Activated CD4-positive, alpha-beta T cell treated with anti-CD3 and anti-CD28 coated beads, Interleukin-10, Interleukin-2, amounts not matched to agents 100 ng/mL and 50 ng/mL, durations not matched to agents 16 hours and 8 hours (primary cell): ENCODE data around the gene ANP32E.
A peak's percentile ranks its signal among the peaks of the same experiment; 100 is the strongest.
"Not testable (repeated sequence)": the region's sequence is repeated elsewhere in the genome, so short reads cannot be mapped to it uniquely, and the experiment has no call there.

Source experiments
- DNase-seq: peaks from one replicate; pipeline ENCODE4 v3.0.0-alpha.2; 2020

Gene ANP32E

GRCh38 chr1:150212070-150212469 is 23.8 kb downstream of the ANP32E start:
- DNase-seq: no peak

DNA sequence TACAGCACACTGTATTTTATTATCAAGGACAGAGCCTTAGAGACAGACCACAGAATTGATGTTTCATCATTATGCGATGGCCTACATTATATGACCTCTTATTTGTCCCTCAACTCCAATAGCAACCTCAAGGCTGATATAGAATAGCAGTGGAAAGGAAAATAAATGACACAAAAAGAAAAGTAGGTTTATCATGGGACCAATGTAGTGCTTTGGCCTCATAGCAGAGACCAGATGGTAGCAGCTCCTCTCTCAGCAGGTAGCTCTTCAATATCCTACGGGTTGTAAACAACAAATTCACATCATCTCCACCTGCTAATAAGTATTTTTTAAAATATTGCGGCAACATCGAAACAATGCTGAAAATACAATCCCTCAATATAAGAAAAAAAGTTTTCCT is 25.2 kb downstream of the ANP32E start:
- no peak for DNase-seq

DNA sequence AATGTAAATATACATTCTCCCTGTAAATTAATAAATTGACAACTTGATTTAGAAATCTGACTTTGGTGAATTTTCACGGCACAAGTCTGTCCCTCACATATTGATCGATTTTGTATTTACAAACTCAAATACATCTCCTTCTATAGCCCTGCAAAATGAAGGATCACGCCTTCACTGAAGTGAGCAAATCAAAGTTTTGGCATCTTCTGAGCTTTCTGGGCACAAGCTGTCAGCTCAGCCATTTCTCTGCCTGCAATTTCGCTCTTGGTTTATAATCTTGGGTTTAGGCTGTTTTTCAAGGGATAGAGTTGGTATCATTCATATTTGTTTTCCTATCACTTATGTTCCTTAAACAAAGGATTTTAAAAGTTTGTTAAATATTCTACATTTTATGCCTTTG is 25.8 kb downstream of the ANP32E start:
- no peak for DNase-seq

- DNase-seq: not testable (repeated sequence)
These were observed 27.5 kb downstream of the ANP32E start for GRCh38 chr1:150208460-150208859.

GRCh38 chr1:150207281-150207971 is 28.5 kb downstream of the ANP32E start:
- no peak for DNase-seq

DNA sequence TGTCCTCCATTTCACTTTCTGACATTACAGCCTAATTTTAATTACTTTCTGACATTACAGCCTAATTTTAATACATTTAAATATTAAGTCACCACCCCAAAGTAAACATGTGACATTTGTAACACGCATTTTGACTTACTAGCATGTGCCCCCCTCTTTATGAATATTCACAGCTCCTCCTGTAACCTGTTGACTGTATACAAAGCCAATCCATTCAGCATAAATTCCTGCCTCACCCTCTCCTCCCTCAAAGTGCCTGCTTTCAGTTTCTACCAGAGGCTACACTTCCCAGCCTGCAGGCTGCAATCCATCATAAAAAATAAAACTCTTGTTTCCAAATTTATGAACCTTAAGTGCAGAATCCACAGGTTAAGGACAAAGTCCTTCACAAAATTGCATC is 39.5 kb downstream of the ANP32E start:
- no peak for DNase-seq

- no peak for DNase-seq
These were observed 41.4 kb downstream of the ANP32E start for GRCh38 chr1:150194381-150195031.

DNA sequence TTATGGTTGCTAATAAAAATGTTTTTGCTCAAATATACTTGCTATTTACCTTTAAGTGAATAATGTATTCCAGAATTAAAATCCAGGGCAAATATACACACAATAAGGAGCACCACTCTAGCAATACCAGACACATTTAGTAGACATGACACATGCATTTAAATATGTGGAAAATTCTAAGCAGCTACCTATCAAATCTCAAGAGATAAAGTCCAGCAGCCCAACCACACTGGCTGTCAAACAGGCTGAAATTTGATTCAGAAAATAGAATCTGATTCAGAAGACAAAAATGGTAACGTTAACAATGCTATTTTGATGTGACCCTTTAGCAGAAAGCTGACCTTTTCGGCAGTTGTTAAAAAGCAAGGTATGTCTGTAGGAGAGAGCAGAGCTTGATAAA is 43.9 kb downstream of the ANP32E start:
- DNase-seq: no peak

DNA sequence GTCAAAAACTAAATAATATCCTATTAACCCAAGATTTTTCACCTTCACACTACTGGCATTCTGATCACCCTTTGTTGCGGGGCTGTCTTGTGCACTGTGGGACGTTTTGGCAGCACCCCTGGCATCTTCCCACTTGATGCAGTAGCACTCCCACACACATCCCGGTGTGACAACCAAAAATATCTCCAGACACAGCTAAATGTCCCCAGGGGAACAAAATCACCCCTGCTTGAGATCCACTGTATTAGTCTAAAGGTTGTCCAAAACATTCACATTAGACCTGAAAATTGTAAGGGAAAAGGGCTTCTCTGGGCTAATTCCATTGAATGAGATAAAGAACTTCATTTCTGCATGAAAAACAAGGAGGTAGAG is 48.4 kb downstream of the ANP32E start:
- DNase-seq: no peak

DNA sequence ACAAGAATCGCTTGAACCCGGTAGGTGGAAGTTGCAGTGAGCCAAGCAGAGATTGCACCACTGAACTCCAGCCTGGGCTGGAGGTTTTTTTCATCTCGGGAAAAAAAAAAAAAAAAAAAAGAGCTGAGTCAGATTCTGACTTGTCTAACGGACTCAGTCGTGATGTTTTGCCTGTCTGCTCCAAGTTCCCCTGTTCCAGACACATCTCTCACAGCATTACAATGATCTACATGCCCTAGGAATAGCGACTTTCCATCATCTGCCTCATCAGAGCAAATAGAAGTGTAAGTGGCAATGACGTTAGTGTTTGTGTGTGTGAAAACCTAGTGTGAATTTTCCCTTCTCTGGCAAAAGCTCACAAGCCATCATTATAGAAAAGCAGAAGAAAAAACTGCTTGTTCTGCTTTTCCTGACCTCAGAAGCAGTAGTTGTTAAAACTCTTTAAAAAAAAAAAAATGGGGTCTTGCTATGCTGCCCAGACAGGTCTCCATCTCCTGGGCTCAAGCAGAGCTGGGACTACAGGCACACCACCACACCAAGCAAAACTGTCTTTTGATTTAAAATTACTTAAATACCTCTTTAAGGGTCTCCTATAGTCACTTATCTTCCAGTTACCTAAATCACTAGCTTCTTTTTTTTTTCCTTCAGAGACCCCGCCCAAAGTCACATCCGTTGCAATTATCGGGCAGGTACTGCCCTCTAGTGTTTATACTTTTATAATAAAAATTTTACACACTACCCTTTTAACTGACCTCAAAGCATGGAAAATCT is 48.9 kb downstream of the ANP32E start:
- peak; percentile 59 for DNase-seq

DNA sequence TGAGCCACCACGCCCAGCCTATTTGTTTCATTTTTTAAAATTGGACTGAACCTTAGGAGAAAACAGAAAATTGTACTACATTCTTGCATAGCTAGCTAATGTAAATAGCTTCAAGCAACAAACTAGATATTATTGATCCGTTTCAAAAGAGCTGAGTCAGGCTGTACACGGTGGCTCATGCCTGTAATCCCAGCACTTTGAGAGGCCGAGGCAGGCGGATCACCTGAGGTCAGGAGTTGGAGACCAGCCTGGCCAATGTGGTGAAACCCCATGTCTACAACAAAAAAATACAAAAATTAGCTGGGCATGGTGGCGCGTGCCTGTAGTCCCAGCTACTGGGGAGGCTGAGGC is 49.5 kb downstream of the ANP32E start:
- not testable (repeated sequence) for DNase-seq

DNA sequence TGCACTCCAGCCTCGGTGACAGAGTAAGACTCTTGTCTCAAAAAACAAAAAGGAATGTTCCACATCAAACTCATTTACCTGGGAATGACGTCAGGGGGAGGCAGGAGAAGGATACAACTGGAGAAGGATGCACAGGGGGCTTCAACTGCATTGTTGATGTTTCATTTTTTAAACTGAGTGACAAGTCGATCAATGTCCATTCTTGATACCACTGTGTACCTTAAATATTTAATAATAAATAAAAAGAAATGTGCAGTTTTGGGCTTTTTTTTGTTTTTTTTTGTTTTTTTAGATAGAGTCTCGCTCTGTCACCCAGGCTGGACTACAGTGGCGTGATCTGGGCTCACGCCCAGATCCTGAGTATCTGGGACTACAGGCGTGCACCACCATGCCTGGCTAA is 50.4 kb downstream of the ANP32E start:
- DNase-seq: no peak

- no peak for DNase-seq
These were observed 52.9 kb downstream of the ANP32E start for GRCh38 chr1:150183061-150183460.

DNA sequence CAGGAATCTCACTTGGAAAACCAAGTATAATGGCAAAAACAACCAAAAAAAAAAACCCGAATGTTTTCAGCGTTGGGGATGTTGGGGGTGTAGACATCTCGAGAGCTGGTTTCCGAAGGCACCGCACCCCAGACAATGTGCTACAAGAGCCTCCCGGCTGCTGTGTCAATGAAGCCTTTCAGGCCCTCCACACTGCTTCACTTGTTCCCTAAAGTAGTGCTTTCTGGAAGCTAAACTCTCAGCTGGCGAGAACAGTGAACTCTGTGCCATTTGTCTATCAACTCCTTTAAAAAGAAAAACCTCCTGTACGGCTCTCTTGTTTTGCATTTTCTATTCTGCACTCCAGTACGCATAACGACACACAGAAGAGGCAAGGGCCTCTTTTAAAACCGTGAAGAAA is 53.7 kb downstream of the ANP32E start:
- no peak for DNase-seq

- DNase-seq: no peak
These were observed 55.4 kb downstream of the ANP32E start for GRCh38 chr1:150180474-150180873.

DNA sequence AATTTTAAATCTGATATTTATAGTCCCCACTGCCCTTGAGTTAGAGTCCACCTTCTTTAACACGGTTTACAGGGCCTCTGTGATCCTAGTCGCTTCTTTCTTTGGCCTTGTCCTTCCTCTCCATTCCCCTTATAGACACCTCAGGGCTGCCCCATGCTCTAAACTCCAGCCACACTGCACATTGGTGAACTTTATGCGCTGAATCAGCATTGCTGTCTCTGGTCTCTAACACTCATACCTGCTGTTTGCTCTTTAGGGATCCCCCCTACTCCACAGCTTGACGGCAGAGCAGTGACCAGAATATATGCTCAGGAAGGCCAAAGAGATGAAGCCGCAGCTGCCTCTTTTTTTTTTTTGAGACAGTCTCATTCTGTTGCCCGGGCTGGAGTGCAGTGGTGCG is 56.0 kb downstream of the ANP32E start:
- no peak for DNase-seq

- no peak for DNase-seq
These were observed 57.4 kb downstream of the ANP32E start for GRCh38 chr1:150178548-150178947.

GRCh38 chr1:150176593-150176992 is 59.3 kb downstream of the ANP32E start:
- DNase-seq: no peak

DNA sequence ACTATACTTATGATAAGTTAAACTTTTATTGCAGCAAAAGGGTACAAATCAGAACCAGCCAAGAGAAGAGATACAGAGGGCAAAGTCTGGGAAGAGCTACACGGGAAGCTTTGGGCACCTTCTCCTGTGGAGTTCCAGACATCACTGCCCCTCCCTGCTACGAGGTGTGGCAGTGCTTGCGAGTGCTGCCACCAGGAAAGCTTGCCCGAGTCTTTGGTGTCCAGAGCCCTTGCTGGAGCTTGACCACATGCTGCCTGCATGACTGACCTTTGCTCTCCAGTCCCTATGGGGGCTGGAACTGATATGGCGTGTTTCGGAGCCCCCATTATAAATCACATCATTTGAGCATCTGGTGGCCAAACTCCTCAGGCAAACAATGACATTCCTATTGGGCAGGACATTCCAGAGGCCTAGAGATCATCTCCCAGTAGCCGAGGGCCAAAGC is 62.7 kb downstream of the ANP32E start:
- DNase-seq: no peak

- DNase-seq: no peak
These were observed 64.1 kb downstream of the ANP32E start for GRCh38 chr1:150171801-150172200.

GRCh38 chr1:150168960-150169601 is 66.8 kb downstream of the ANP32E start:
- peak; percentile 61 for DNase-seq
